ENCODE results near the gene OGG1. TPM values are rescaled to one million over a fixed set of nuclear protein-coding genes. Genes with fewer than 3 reads are reported as not detected.

The OGG1 gene
- total RNA-seq, 1 donor from 2014 or later = 15.3 TPM

DNA sequence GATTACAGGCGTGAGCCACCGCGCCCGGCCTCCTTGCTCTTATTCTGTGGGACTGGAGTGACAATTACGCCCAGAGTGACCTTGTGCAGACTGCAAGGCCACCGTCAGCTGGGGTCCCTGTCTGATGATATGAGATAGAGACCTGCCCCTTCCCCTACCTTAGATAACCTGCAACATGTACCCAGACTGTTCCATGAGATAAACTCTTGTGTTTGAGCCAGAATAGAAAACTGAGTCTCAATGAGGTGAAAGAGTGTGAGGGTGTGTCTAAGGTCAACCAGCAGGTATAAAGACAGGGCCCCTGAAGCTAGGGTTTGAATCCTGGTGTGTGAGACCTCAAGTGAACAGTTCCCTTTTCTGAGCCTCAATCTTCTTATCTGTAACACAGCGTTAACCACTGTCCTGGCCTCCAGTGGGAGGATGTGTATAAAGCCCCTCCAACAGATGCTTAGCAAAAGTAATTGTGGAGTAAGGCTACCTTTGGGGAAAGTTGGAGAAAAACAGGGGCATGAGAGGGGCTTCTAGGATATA, 36.5 kb downstream of the OGG1 start:
- FAIRE-seq (no peak), DNase-seq (ENCODE audit: low read depth) (no peak)
- Mint-ChIP-seq H3K27ac (ENCODE audit: unreplicated experiment) (no peak overlapping the region), H3K4me3 (ENCODE audit: unreplicated experiment) (no peak overlapping the region), H3K27me3 (ENCODE audit: low read depth, unreplicated experiment) (no peaks in the 10 kb centered on the region), H3K4me1 (ENCODE audit: low read depth, unreplicated experiment) (peaks cover 15% of the 10 kb centered on the region), H3K9me3 (ENCODE audit: unreplicated experiment) (no peaks in the 10 kb centered on the region), H3K36me3 (ENCODE audit: low read depth, unreplicated experiment) (peaks cover 29% of the 10 kb centered on the region)
- no peak overlapping the region for H3K9ac ChIP-seq (ENCODE audit: low read length)
- H3K4me2 ChIP-seq (ENCODE audit: low read length) = no peak overlapping the region
- no peaks in the 10 kb centered on the region for H3K9me3 ChIP-seq (ENCODE audit: insufficient read depth, low read depth, low read length)
- no peak for TF ChIP-seq EZH2 (IDR thresholded peaks at IDR 0.05; ENCODE audit: insufficient read depth, low read length)
- TF ChIP-seq, protein P1, sequence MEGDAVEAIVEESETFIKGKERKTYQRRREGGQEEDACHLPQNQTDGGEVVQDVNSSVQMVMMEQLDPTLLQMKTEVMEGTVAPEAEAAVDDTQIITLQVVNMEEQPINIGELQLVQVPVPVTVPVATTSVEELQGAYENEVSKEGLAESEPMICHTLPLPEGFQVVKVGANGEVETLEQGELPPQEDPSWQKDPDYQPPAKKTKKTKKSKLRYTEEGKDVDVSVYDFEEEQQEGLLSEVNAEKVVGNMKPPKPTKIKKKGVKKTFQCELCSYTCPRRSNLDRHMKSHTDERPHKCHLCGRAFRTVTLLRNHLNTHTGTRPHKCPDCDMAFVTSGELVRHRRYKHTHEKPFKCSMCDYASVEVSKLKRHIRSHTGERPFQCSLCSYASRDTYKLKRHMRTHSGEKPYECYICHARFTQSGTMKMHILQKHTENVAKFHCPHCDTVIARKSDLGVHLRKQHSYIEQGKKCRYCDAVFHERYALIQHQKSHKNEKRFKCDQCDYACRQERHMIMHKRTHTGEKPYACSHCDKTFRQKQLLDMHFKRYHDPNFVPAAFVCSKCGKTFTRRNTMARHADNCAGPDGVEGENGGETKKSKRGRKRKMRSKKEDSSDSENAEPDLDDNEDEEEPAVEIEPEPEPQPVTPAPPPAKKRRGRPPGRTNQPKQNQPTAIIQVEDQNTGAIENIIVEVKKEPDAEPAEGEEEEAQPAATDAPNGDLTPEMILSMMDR (IDR thresholded peaks at IDR 0.05; ENCODE audit: insufficient read depth, low read depth, low read length) = no peak
- H3K4me3 ChIP-seq (ENCODE audit: insufficient read depth, low read depth, low read length) = no peak overlapping the region
- H3K36me3 ChIP-seq (ENCODE audit: insufficient read depth, low read length) = peaks cover 25% of the 10 kb centered on the region
- no peaks in the 10 kb centered on the region for H3K27me3 ChIP-seq (ENCODE audit: insufficient read depth, low read length)
- no peak overlapping the region for H3K27ac ChIP-seq (ENCODE audit: low read depth, low read length)
- no peaks in the 10 kb centered on the region for H3K4me1 ChIP-seq (ENCODE audit: insufficient read depth, low read length)
- H2AFZ ChIP-seq (ENCODE audit: low read depth, low read length) = no peak overlapping the region
- H4K20me1 ChIP-seq (ENCODE audit: insufficient read depth, low read length) = no peaks in the 10 kb centered on the region
- H3K79me2 ChIP-seq (ENCODE audit: insufficient read depth, low read length) = peaks cover 9% of the 10 kb centered on the region

DNA sequence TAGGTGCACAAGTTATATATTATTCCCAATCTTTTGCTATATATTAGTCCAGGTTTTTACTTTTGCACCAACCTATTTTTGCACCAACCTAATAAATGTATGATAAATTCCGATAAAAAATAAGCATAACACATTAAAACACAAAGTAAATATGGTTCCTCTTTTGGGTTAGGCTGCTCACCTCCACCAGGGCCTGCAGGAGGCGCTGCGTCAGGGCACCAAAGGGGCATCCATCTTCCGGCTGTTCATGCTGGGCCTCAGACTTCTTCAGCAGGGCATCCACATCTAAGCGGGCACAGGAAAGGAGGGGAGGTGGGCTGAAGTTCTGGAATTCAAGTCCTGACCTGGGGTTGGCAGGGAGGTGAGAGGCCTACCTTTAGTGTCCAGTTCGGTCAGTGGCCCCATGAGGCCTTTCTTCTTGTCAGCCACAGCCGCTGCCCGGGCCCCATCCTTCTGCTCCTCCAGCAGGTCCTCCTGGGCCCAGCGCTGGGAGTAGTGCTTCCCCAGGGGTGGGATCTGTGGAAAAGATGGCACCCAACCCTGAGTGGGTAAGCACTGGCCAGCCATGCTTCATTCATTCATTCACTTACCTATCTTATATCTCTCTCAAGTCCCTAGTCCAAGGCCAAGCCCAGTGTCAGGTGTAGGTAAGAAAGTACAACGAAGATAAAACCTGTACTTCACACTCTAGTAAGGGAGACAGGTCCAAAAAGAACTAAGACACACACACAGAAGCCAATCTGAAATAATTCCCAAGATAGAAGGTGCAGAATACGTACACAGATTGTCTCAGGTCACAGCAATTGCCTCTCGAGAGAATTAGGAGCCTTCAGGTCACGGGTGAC, 37.3 kb downstream of the OGG1 start:
- H3K4me1 ChIP-seq (ENCODE audit: insufficient read depth, low read length) = peaks cover 6% of the 10 kb centered on the region
- H3K27me3 Mint-ChIP-seq (ENCODE audit: low read depth, unreplicated experiment) = no peaks in the 10 kb centered on the region
- no peak overlapping the region for H3K9ac ChIP-seq (ENCODE audit: low read length)
- peaks cover 29% of the 10 kb centered on the region for H3K36me3 Mint-ChIP-seq (ENCODE audit: low read depth, unreplicated experiment)
- peaks cover 17% of the 10 kb centered on the region for H3K79me2 ChIP-seq (ENCODE audit: insufficient read depth, low read length)
- H3K9me3 Mint-ChIP-seq (ENCODE audit: unreplicated experiment) = no peaks in the 10 kb centered on the region
- peaks cover 19% of the 10 kb centered on the region for H3K4me1 Mint-ChIP-seq (ENCODE audit: low read depth, unreplicated experiment)
- no peaks in the 10 kb centered on the region for H3K9me3 ChIP-seq (ENCODE audit: insufficient read depth, low read depth, low read length)
- no peak overlapping the region for H3K4me3 ChIP-seq (ENCODE audit: insufficient read depth, low read depth, low read length)
- no peak overlapping the region for H3K27ac Mint-ChIP-seq (ENCODE audit: unreplicated experiment)
- FAIRE-seq (no peak), DNase-seq (ENCODE audit: low read depth) (no peak)
- H2AFZ ChIP-seq (ENCODE audit: low read depth, low read length) = no peak overlapping the region
- no peak overlapping the region for H3K4me3 Mint-ChIP-seq (ENCODE audit: unreplicated experiment)
- no peak overlapping the region for H3K27ac ChIP-seq (ENCODE audit: low read depth, low read length)
- no peak overlapping the region for H3K4me2 ChIP-seq (ENCODE audit: low read length)
- H3K36me3 ChIP-seq (ENCODE audit: insufficient read depth, low read length) = peaks cover 21% of the 10 kb centered on the region
- no peaks in the 10 kb centered on the region for H3K27me3 ChIP-seq (ENCODE audit: insufficient read depth, low read length)
- TF ChIP-seq, protein P1 (IDR thresholded peaks at IDR 0.05; ENCODE audit: insufficient read depth, low read depth, low read length) = no peak
- TF ChIP-seq EZH2 (IDR thresholded peaks at IDR 0.05; ENCODE audit: insufficient read depth, low read length) = no peak
- H4K20me1 ChIP-seq (ENCODE audit: insufficient read depth, low read length) = no peaks in the 10 kb centered on the region

DNA sequence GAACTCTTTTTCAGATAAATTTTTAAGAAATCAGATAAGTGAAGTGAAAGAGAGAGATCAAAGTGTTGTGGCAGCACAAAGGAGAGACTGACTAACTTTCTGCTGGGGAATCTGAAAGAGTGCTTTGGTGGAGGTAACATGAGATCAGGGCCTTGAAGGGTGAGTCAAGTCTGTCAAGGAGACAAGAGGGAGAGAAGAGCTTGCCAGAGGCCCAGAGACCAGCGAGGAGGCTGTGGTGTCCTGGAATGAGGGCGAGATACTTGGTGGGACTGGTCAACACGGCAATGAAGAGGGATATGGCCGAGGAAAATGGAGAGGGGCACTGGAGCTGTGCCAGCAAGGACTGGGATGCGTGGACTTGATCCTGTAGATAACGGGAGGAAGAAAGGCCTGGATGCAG, 38.0 kb downstream of the OGG1 start:
- peak overlapping the region; percentile 23 for H3K4me3 Mint-ChIP-seq (ENCODE audit: unreplicated experiment)

More for the DNA sequence above, 38.0 kb downstream of the OGG1 start:
- peak overlapping the region; percentile 2 for H3K27ac Mint-ChIP-seq (ENCODE audit: unreplicated experiment)
- Histone ChIP-seq H4K20me1 (ENCODE audit: insufficient read depth, low read length) (no peaks in the 10 kb centered on the region), H3K27ac (ENCODE audit: low read depth, low read length) (no peak overlapping the region), H3K4me1 (ENCODE audit: insufficient read depth, low read length) (peaks cover 6% of the 10 kb centered on the region), H3K79me2 (ENCODE audit: insufficient read depth, low read length) (peaks cover 18% of the 10 kb centered on the region), H3K27me3 (ENCODE audit: insufficient read depth, low read length) (no peaks in the 10 kb centered on the region), H3K9ac (ENCODE audit: low read length) (no peak overlapping the region), H3K4me2 (ENCODE audit: low read length) (no peak overlapping the region), H3K36me3 (ENCODE audit: insufficient read depth, low read length) (peaks cover 15% of the 10 kb centered on the region), H3K4me3 (ENCODE audit: insufficient read depth, low read depth, low read length) (no peak overlapping the region), H2AFZ (ENCODE audit: low read depth, low read length) (no peak overlapping the region), H3K9me3 (ENCODE audit: insufficient read depth, low read depth, low read length) (no peaks in the 10 kb centered on the region)
- H3K36me3 Mint-ChIP-seq (ENCODE audit: low read depth, unreplicated experiment) = peaks cover 24% of the 10 kb centered on the region
- peaks cover 19% of the 10 kb centered on the region for H3K4me1 Mint-ChIP-seq (ENCODE audit: low read depth, unreplicated experiment)
- TF ChIP-seq, protein P1 (IDR thresholded peaks at IDR 0.05; ENCODE audit: insufficient read depth, low read depth, low read length) = no peak
- TF ChIP-seq EZH2 (IDR thresholded peaks at IDR 0.05; ENCODE audit: insufficient read depth, low read length) = no peak
- no peaks in the 10 kb centered on the region for H3K9me3 Mint-ChIP-seq (ENCODE audit: unreplicated experiment)
- H3K27me3 Mint-ChIP-seq (ENCODE audit: low read depth, unreplicated experiment) = no peaks in the 10 kb centered on the region
- FAIRE-seq (no peak), DNase-seq (ENCODE audit: low read depth) (peak; percentile 37)

All from astrocyte (in vitro differentiated cells and primary cell).